Brain microvascular endothelial cell (primary cell): ENCODE measurements around the gene PKD1L1.

Source experiments
- DNase-seq: peaks from one replicate; pipeline ENCODE4 v3.0.0-alpha.2; 2020
- H3K27ac ChIP-seq: fragments of 250-450 bp; sonication (Bioruptor Pico); 2 replicates; pipeline ENCODE4 v1.5.1; 2020; ENCODE audit warnings: mild to moderate bottlenecking, moderate library complexity
- H3K27me3 ChIP-seq: fragments of 250-450 bp; sonication (Bioruptor Pico); replicated peaks from 2 replicates; pipeline ENCODE4 v1.5.1; 2020; ENCODE audit warnings: mild to moderate bottlenecking
- H3K36me3 ChIP-seq: fragments of 250-450 bp; sonication (Bioruptor Pico); replicated peaks from 2 replicates; pipeline ENCODE4 v1.5.1; 2020; ENCODE audit warnings: mild to moderate bottlenecking
- H3K4me3 ChIP-seq: 2 replicates; pipeline ENCODE4 v1.5.1; 2011; ENCODE audit warnings: low read depth, mild to moderate bottlenecking, control low read depth, low read length, moderate library complexity
- CTCF ChIP-seq: IDR thresholded peaks from 2 replicates; pipeline ENCODE4 v1.5.1; 2011; ENCODE audit warnings: low read depth, mild to moderate bottlenecking, moderate library complexity, low read length, control low read depth, inconsistent platforms; ENCODE audit errors: missing control alignments
- in situ Hi-C: cut with HindIII; loops from 2 replicates; pipeline ENCODE4 v1.10.0; 2017; ENCODE audit warnings: low sequenced_read_pairs, low pct_ligation_motif_present

PKD1L1 gene

GRCh38 chr7:47952224-47952623 is 4.0 kb upstream of the PKD1L1 start:
- peaks cover 4% of the 10 kb centered on the region for H3K36me3 ChIP-seq
- H3K27me3 ChIP-seq = no peaks in the 10 kb centered on the region
- no peak overlapping the region for H3K27ac ChIP-seq
- no peak for TF ChIP-seq CTCF
- no peak for DNase-seq
- no peak overlapping the region for H3K4me3 ChIP-seq
- in situ Hi-C loops = no loop called here

GRCh38 chr7:47951374-47951773 is 3.1 kb upstream of the PKD1L1 start:
- H3K4me3 ChIP-seq = no peak overlapping the region
- H3K27ac ChIP-seq = no peak overlapping the region
- no peak for DNase-seq
- peaks cover 4% of the 10 kb centered on the region for H3K36me3 ChIP-seq
- no peaks in the 10 kb centered on the region for H3K27me3 ChIP-seq
- no peak for TF ChIP-seq CTCF
- in situ Hi-C loops = no loop called here

- in situ Hi-C loops = no loop called here
- no peak for DNase-seq
- Histone ChIP-seq H3K4me3 (no peak overlapping the region), H3K27me3 (no peaks in the 10 kb centered on the region), H3K27ac (no peak overlapping the region), H3K36me3 (peaks cover 4% of the 10 kb centered on the region)
- TF ChIP-seq CTCF = no peak
Observed at GRCh38 chr7:47950714-47951113, 2.4 kb upstream of the PKD1L1 start.

GRCh38 chr7:47949703-47950102 is 1.4 kb upstream of the PKD1L1 start:
- Histone ChIP-seq H3K4me3 (no peak overlapping the region), H3K27me3 (no peaks in the 10 kb centered on the region), H3K36me3 (peaks cover under 1% of the 10 kb centered on the region), H3K27ac (no peak overlapping the region)
- DNase-seq = no peak
- in situ Hi-C loops = no loop called here
- TF ChIP-seq CTCF = no peak

- H3K36me3 ChIP-seq = no peaks in the 10 kb centered on the region
- DNase-seq = no peak
- no peak overlapping the region for H3K27ac ChIP-seq
- no peak overlapping the region for H3K4me3 ChIP-seq
- in situ Hi-C loops = no loop called here
- TF ChIP-seq CTCF = no peak
- H3K27me3 ChIP-seq = no peaks in the 10 kb centered on the region
Observed at GRCh38 chr7:47947355-47947749, 914 bp downstream of the PKD1L1 start.

- TF ChIP-seq CTCF = no peak
- Histone ChIP-seq H3K36me3 (no peaks in the 10 kb centered on the region), H3K27me3 (no peaks in the 10 kb centered on the region), H3K27ac (no peak overlapping the region), H3K4me3 (no peak overlapping the region)
- DNase-seq = no peak
- in situ Hi-C loops = no loop called here
Observed at GRCh38 chr7:47946581-47947354, 1.5 kb downstream of the PKD1L1 start.
